HepG2 (cell line): ENCODE measurements around the gene OR10P1. TPM values are rescaled to one million over a fixed set of nuclear protein-coding genes. Genes with fewer than 3 reads are reported as not detected.

Experiments used
- ATRX ChIP-seq: sonication (generic); formaldehyde crosslinking; IDR thresholded peaks from 2 replicates; pipeline ENCODE4 v1.4.0; 2020; ENCODE audit warnings: missing genetic modification reagents, borderline replicate concordance
- BHLHE40 ChIP-seq: IDR thresholded peaks from 2 replicates; pipeline ENCODE4 v1.6.1; 2011; ENCODE audit warnings: low read length, improper control_type of control experiment
- FOSL1 ChIP-seq: sonication (generic); formaldehyde crosslinking; IDR thresholded peaks from 2 replicates; pipeline ENCODE4 v1.9.0; 2021; ENCODE audit warnings: missing genetic modification reagents, borderline replicate concordance
- HDAC1 ChIP-seq: sonication (generic); formaldehyde crosslinking; IDR thresholded peaks from 2 replicates; pipeline ENCODE4 v1.5.1; 2020; ENCODE audit warnings: mild to moderate bottlenecking, missing genetic modification reagents
- HNF4A ChIP-seq: sonication (generic); formaldehyde crosslinking; IDR thresholded peaks from 2 replicates; pipeline ENCODE4 v1.4.0; 2020; ENCODE audit warnings: missing genetic modification reagents
- JARID2 ChIP-seq: sonication (generic); formaldehyde crosslinking; IDR thresholded peaks from 2 replicates; pipeline ENCODE4 v1.8.1; 2023; ENCODE audit warnings: missing genetic modification reagents, inconsistent platforms; ENCODE audit not compliant: insufficient replicate concordance
- KLF9 ChIP-seq: IDR thresholded peaks from 2 replicates; pipeline ENCODE4 v1.6.1; 2016; ENCODE audit warnings: low read depth
- NR1H2 ChIP-seq: sonication (generic); formaldehyde crosslinking; IDR thresholded peaks from 2 replicates; pipeline ENCODE4 v1.8.1; 2022; ENCODE audit warnings: low read depth, missing genetic modification reagents, borderline replicate concordance
- PPARG ChIP-seq: conservative IDR thresholded peaks from 2 replicates; pipeline ENCODE4 v1.6.1; 2016; ENCODE audit warnings: missing biosample characterization, missing genetic modification reagents
- RAD21 ChIP-seq: fragments of 450-650 bp; formaldehyde crosslinking; IDR thresholded peaks from 2 replicates; pipeline ENCODE4 v1.5.0; 2020; ENCODE audit warnings: mild to moderate bottlenecking
- SMAD9 ChIP-seq: sonication (generic); formaldehyde crosslinking; IDR thresholded peaks from 2 replicates; pipeline ENCODE4 v1.5.1; 2020; ENCODE audit warnings: mild to moderate bottlenecking, missing genetic modification reagents
- SOX13 ChIP-seq, 3 experiments: fragments of 450-650 bp in 1 of 3; sonication (generic) in 1 of 3; formaldehyde crosslinking in 1 of 3; IDR thresholded peaks in 2 of 3; conservative IDR thresholded peaks in 1 of 3; 2 replicates each; pipeline versions ENCODE4 v1.5.0 to v1.6.1; 2016 to 2020; ENCODE audit warnings: antibody characterized with exemption in 1 of 3, mild to moderate bottlenecking in 1 of 3, missing compliant biosample characterization in 1 of 3, missing genetic modification reagents in 1 of 3, moderate library complexity in 1 of 3
- SSRP1 ChIP-seq: IDR thresholded peaks from 2 replicates; pipeline ENCODE4 v1.6.1; 2016; ENCODE audit warnings: control low read depth
- TBX3 ChIP-seq: fragments of 450-650 bp; IDR thresholded peaks from 2 replicates; pipeline ENCODE4 v1.6.1; 2017; ENCODE audit warnings: antibody characterized with exemption, mild to moderate bottlenecking, inconsistent platforms, borderline replicate concordance
- TEAD3 ChIP-seq: optimal IDR thresholded peaks from 2 replicates; pipeline ENCODE3; 2016; ENCODE audit warnings: borderline replicate concordance
- YY1 ChIP-seq: IDR thresholded peaks from 2 replicates; pipeline ENCODE4 v1.6.1; 2011; ENCODE audit warnings: low read length, low read depth, moderate library complexity, mild to moderate bottlenecking; ENCODE audit not compliant: insufficient read depth, insufficient replicate concordance
- ZNF121 ChIP-seq: sonication (generic); formaldehyde crosslinking; IDR thresholded peaks from 2 replicates; pipeline ENCODE4 v1.5.0; 2020; ENCODE audit warnings: mild to moderate bottlenecking, missing genetic modification reagents
- ZNF331 ChIP-seq: sonication (generic); formaldehyde crosslinking; IDR thresholded peaks from 2 replicates; pipeline ENCODE4 v1.4.0; 2020; ENCODE audit warnings: missing genetic modification reagents
- ZNF644 ChIP-seq: IDR thresholded peaks from 2 replicates; pipeline ENCODE4 v1.6.1; 2016; ENCODE audit warnings: low read depth
- ZSCAN12 ChIP-seq: sonication (generic); formaldehyde crosslinking; IDR thresholded peaks from 2 replicates; pipeline ENCODE4 v1.9.0; 2021; ENCODE audit warnings: mild to moderate bottlenecking, missing genetic modification reagents
- polyA plus RNA-seq, 8 experiments: library from polyadenylated mRNA; depleted of rRNA in 3 of 8; stranded (reverse) in 7 of 8; unstranded in 1 of 8; fragments of >200 nt; fragmentation: Illumina TruSeq in 4 of 8; extraction: Trizol in 4 of 8; gene quantifications; 2 replicates each; pipeline versions ENCODE4 v1.2.1 to v1.2.3, GENCODE V29; 2011 to 2016; ENCODE audit warnings: low read depth in 4 of 8, missing spikeins in 1 of 8, mixed read lengths in 1 of 8; ENCODE audit not compliant: insufficient read depth in 1 of 8
- total RNA-seq, 5 experiments: library from RNA; depleted of rRNA; stranded (reverse); fragments of >200 nt; fragmentation: Illumina TruSeq; extraction: Trizol; gene quantifications; 2 replicates each; pipeline ENCODE4 v1.2.3, GENCODE V29; 2016; ENCODE audit warnings: low read depth in 1 of 5
- TF ChIP-seq, protein P1 (sequence below): sonication (generic); IDR thresholded peaks from 2 replicates; pipeline ENCODE4 v1.6.1; 2016; ENCODE audit warnings: low read depth, borderline replicate concordance
- TF ChIP-seq, protein P2 (sequence below), 2 experiments: sonication (generic) in 1 of 2; formaldehyde crosslinking in 1 of 2; IDR thresholded peaks; 2 replicates each; pipeline versions ENCODE4 v1.4.0 to v1.6.1; 2018 to 2020; ENCODE audit warnings: missing genetic modification reagents in 2 of 2, borderline replicate concordance in 1 of 2, low read depth in 1 of 2, mild to moderate bottlenecking in 1 of 2, missing biosample characterization in 1 of 2
- TF ChIP-seq, protein P3 (sequence below): sonication (generic); formaldehyde crosslinking; IDR thresholded peaks from 2 replicates; pipeline ENCODE4 v1.4.0; 2020; ENCODE audit warnings: missing genetic modification reagents
- TF ChIP-seq, protein P4 (sequence below): IDR thresholded peaks from 2 replicates; pipeline ENCODE4 v1.6.1; 2012; ENCODE audit warnings: inconsistent platforms

The OR10P1 gene
- total and polyA plus RNA-seq, 2 of the 13 experiments (the other 11 are each of a cell fraction or from before 2014, with no cell fraction given), result not detected

DNA sequence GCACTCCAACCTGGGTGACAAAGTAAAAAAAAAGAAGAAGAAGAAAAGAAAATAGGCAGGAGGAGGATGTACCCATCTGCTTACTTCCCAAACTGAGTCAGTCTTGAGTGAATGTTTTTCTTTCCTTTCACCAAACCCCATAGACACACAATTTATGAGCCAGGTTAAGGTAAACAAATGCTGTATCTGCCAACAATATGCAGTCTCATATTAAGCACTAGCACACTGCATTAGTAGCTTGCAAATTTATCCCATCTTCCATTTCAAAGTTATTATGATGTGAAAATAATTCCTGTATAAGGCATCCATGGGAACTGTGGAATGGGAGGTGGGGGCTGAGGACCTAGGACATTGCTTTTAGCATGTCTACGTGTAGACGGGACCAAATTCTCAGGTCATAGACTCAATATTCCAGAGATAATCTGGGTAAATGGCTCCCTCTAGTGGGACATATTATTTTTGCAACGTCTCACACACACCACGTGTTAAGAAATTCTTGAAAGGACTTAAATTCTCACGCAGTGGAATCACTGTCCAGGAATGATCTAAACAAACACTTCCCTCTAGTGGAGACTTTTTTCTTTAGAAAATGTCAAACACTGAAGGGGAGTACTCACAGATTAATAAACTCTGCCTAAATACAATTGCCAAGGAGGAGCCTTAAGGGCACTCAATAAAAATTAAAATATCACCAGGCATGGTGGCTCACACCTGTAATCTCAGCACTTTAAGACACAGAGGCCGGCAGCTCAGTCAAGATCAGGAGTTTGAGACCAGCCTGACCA is 17.1 kb upstream of the OR10P1 start (continued):
- no peak for TF ChIP-seq NR1H2 (CRISPR knock-in tag)
- no peak for TF ChIP-seq SMAD9 (CRISPR knock-in tag)
- TF ChIP-seq, protein P1, sequence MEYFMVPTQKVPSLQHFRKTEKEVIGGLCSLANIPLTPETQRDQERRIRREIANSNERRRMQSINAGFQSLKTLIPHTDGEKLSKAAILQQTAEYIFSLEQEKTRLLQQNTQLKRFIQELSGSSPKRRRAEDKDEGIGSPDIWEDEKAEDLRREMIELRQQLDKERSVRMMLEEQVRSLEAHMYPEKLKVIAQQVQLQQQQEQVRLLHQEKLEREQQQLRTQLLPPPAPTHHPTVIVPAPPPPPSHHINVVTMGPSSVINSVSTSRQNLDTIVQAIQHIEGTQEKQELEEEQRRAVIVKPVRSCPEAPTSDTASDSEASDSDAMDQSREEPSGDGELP, result no peak
- peak; percentile 34; the same call in 1 of the 2 replicates for TF ChIP-seq BHLHE40
- no peak for TF ChIP-seq JARID2 (CRISPR knock-in tag)
- no peak for TF ChIP-seq KLF9
- TF ChIP-seq SOX13 (IDR thresholded peaks at IDR 0.05), result no peak
- TF ChIP-seq SOX13 (CRISPR knock-in tag; conservative IDR thresholded peaks at IDR 0.05 in 1 of 2, IDR thresholded peaks at IDR 0.05 in 1 of 2), result peak in 1 of 2 experiments; percentile 18; a peak in 1 of 4 replicates
- TF ChIP-seq PPARG (CRISPR knock-in tag), result peak; percentile 58; the same call in 1 of the 2 replicates
- TF ChIP-seq, protein P2, sequence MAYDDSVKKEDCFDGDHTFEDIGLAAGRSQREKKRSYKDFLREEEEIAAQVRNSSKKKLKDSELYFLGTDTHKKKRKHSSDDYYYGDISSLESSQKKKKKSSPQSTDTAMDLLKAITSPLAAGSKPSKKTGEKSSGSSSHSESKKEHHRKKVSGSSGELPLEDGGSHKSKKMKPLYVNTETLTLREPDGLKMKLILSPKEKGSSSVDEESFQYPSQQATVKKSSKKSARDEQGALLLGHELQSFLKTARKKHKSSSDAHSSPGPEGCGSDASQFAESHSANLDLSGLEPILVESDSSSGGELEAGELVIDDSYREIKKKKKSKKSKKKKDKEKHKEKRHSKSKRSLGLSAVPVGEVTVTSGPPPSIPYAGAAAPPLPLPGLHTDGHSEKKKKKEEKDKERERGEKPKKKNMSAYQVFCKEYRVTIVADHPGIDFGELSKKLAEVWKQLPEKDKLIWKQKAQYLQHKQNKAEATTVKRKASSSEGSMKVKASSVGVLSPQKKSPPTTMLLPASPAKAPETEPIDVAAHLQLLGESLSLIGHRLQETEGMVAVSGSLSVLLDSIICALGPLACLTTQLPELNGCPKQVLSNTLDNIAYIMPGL (CRISPR knock-in tag; IDR thresholded peaks at IDR 0.05; ENCODE audit: borderline replicate concordance in 1 of 2, low read depth in 1 of 2), result peak in 1 of 2 experiments; percentile 45; a peak in 1 of 4 replicates
- TF ChIP-seq YY1, result no peak
- no peak for TF ChIP-seq ATRX (CRISPR knock-in tag)
- TF ChIP-seq ZNF644 (CRISPR knock-in tag), result no peak
- TF ChIP-seq ZNF121 (CRISPR knock-in tag), result no peak
- TF ChIP-seq SSRP1 (CRISPR knock-in tag), result no peak
- peak; percentile 85 for TF ChIP-seq TEAD3 (CRISPR knock-in tag)
- TF ChIP-seq ZNF331 (CRISPR knock-in tag), result 0 out of 2 replicates have a peak, but pooled peaks have one; percentile 25
- no peak for TF ChIP-seq HNF4A (CRISPR knock-in tag)
- no peak for TF ChIP-seq FOSL1 (CRISPR knock-in tag)
- TF ChIP-seq, protein P3, sequence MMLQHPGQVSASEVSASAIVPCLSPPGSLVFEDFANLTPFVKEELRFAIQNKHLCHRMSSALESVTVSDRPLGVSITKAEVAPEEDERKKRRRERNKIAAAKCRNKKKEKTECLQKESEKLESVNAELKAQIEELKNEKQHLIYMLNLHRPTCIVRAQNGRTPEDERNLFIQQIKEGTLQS (CRISPR knock-in tag), result peak; percentile 68; the same call in 1 of the 2 replicates
- peak; percentile 94 for TF ChIP-seq RAD21
- 0 out of 2 replicates have a peak, but pooled peaks have one; percentile 27 for TF ChIP-seq TBX3
- TF ChIP-seq ZSCAN12 (CRISPR knock-in tag), result no peak
- TF ChIP-seq, protein P4, sequence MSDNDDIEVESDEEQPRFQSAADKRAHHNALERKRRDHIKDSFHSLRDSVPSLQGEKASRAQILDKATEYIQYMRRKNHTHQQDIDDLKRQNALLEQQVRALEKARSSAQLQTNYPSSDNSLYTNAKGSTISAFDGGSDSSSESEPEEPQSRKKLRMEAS, result peak; percentile 69
- TF ChIP-seq HDAC1 (CRISPR knock-in tag), result no peak
